Lung (tissue), 12 donors: ENCODE data around the gene PCDHGB2. TPM values are rescaled to one million over a fixed set of nuclear protein-coding genes. Genes with fewer than 3 reads are reported as not detected.

ENCODE experiments used
- ATAC-seq: fragments of 200-7000 bp; cut with Tn5 transposase; one replicate; pipeline ENCODE4 v1.9.1; 2020; ENCODE audit warnings: moderate number of reproducible peaks; ENCODE audit not compliant: insufficient read depth, low FRiP score
- DNase-seq, 3 donors: peaks; one replicate each; pipeline ENCODE4 v3.0.0-alpha.2; 2013 to 2017
- H3K27ac ChIP-seq, 2 donors: one replicate each; pipeline ENCODE4 v1.5.1; 2013; ENCODE audit warnings: mild to moderate bottlenecking in 2 of 2, moderate library complexity in 2 of 2, control low read depth in 1 of 2, inconsistent platforms in 1 of 2, low read depth in 1 of 2, low read length in 1 of 2
- H3K27me3 ChIP-seq, 3 donors: one replicate each; pipeline ENCODE4 v1.5.1; 2013; ENCODE audit warnings: low read length in 2 of 3; ENCODE audit not compliant: control insufficient read depth in 3 of 3, insufficient read depth in 3 of 3
- H3K36me3 ChIP-seq, 4 donors: one replicate each; pipeline ENCODE4 v1.5.1; 2013; ENCODE audit warnings: low read length in 4 of 4, mild to moderate bottlenecking in 1 of 4, moderate library complexity in 1 of 4; ENCODE audit not compliant: control insufficient read depth in 4 of 4, insufficient read depth in 4 of 4
- H3K4me1 ChIP-seq, 5 donors: one replicate each; pipeline ENCODE4 v1.5.1; 2013; ENCODE audit warnings: low read length in 5 of 5, mild to moderate bottlenecking in 2 of 5, moderate library complexity in 1 of 5; ENCODE audit not compliant: control insufficient read depth in 5 of 5, insufficient read depth in 5 of 5
- H3K4me3 ChIP-seq: one replicate; pipeline ENCODE4 v1.5.1; 2013; ENCODE audit warnings: mild to moderate bottlenecking, control low read depth, moderate library complexity
- H3K9ac ChIP-seq, 2 donors: one replicate each; pipeline ENCODE4 v1.5.1; 2013; ENCODE audit warnings: low read length in 2 of 2, control low read depth in 1 of 2; ENCODE audit not compliant: insufficient read depth in 1 of 2
- H3K9me3 ChIP-seq, 4 donors: one replicate each; pipeline ENCODE4 v1.5.1; 2013; ENCODE audit warnings: low read length in 3 of 4, mild to moderate bottlenecking in 1 of 4, moderate library complexity in 1 of 4; ENCODE audit not compliant: control insufficient read depth in 4 of 4, insufficient read depth in 3 of 4
- WGBS, 2 donors: extraction: QIAGEN DNeasy Blood & Tissue Kit; methylation state at CpG; one replicate each; pipeline ENCODE4 v1.1.7; 2013; 5-methylcytosine and 5-hydroxymethylcytosine counted together
- polyA plus RNA-seq, 2 donors: library from polyadenylated mRNA; stranded (reverse); fragments of 200-250 nt; gene quantifications; one replicate each; pipeline ENCODE4 v1.2.1, GENCODE V29; 2013
- total RNA-seq, 2 donors: library from RNA; depleted of rRNA in 1 of 2; stranded (reverse); fragments of >200 nt in 1 of 2; gene quantifications; one replicate each; pipeline ENCODE4 v1.2.1, GENCODE V29; 2014 to 2021
- TF ChIP-seq, protein P1 (sequence below): IDR thresholded peaks from 2 replicates; pipeline ENCODE4 v1.5.1; 2012; ENCODE audit warnings: mild to moderate bottlenecking; ENCODE audit errors: control extremely low read depth, extremely low read depth
- donor health status: control.
- donor health status: control.
- donor health status: Bipolar disorder and iron deficiency.
- donor health status: healthy.
- donor health status: DM: yes; HTN: yes; CAD: no.

The PCDHGB2 gene
- total and polyA plus RNA-seq, 4 donors: 0.28 to 10.1 (median 2.5) TPM

DNA sequence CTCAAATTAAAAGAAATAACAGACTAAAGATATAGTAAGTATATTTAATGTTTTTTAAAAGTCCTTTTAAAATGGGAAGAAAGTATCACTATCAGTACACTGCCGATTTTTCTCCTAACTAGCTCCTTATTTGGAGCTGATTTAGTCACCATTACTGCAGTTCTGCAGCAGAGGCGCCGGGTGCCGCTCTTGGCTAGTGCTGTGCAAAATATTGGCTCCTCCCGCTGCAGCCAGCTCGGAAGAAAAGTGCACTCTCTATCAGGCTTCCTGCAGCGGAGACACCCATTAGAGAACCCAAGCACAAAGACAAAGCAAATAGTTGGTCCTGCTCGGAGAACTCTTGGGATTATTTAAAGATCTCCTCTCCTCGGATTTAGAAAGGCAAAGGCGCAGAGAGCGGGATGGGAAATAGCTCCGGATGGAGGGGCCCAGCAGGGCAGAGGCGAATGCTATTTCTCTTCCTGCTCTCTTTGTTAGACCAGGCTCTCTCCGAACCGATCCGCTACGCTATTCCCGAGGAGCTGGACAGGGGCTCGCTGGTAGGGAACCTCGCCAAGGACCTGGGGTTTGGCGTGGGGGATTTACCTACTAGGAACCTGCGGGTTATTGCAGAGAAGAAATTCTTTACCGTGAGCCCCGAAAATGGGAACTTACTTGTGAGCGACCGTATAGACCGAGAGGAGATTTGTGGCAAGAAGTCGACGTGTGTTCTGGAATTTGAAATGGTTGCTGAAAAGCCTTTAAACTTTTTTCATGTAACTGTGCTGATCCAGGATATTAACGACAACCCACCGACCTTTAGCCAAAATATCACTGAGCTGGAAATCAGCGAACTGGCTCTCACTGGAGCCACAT is 10.4 kb downstream of the PCDHGB2 start, which contains the start of gene PCDHGB3:
Gene PCDHGB3, plus strand, starts transcription at position 249 of the 855 bp plus-strand sequence. Its CDS starts 153 bp downstream, at position 402.
- Histone ChIP-seq H3K9ac (no peak within 1 kb of the TSS), H3K36me3 (peaks cover 0 to 7% (median 0%) of the 10 kb centered on the region in 4 donors), H3K27ac (no peak within 1 kb of the TSS), H3K27me3 (peaks cover 0 to 3% (median 3%) of the 10 kb centered on the region in 3 donors), H3K9me3 (peaks cover 0 to 56% (median 26%) of the 10 kb centered on the region in 4 donors), H3K4me1 (no peaks in the 10 kb centered on the region), H3K4me3 (no peak within 1 kb of the TSS)
- DNase-seq: peak in 2 of 3 donors; percentile 29 to 30
- WGBS, 2 donors: 17 to 19% methylated on average over 32 of the region's 32 CpGs
- TF ChIP-seq, protein P1, sequence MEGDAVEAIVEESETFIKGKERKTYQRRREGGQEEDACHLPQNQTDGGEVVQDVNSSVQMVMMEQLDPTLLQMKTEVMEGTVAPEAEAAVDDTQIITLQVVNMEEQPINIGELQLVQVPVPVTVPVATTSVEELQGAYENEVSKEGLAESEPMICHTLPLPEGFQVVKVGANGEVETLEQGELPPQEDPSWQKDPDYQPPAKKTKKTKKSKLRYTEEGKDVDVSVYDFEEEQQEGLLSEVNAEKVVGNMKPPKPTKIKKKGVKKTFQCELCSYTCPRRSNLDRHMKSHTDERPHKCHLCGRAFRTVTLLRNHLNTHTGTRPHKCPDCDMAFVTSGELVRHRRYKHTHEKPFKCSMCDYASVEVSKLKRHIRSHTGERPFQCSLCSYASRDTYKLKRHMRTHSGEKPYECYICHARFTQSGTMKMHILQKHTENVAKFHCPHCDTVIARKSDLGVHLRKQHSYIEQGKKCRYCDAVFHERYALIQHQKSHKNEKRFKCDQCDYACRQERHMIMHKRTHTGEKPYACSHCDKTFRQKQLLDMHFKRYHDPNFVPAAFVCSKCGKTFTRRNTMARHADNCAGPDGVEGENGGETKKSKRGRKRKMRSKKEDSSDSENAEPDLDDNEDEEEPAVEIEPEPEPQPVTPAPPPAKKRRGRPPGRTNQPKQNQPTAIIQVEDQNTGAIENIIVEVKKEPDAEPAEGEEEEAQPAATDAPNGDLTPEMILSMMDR: no peak
- no peak for ATAC-seq

GRCh38 chr5:141371572-141372475 is 12.0 kb downstream of the PCDHGB2 start:
- Histone ChIP-seq H3K36me3 (peaks cover 0 to 9% (median 0%) of the 10 kb centered on the region in 4 donors), H3K4me3 (no peak overlapping the region), H3K4me1 (no peaks in the 10 kb centered on the region), H3K27me3 (peaks cover 0 to 3% (median 0%) of the 10 kb centered on the region in 3 donors), H3K9ac (no peak overlapping the region), H3K27ac (no peak overlapping the region), H3K9me3 (peaks cover 0 to 55% (median 25%) of the 10 kb centered on the region in 4 donors)
- WGBS, 2 donors: 33% methylated on average over 69 of the region's 69 CpGs
- TF ChIP-seq, protein P1: no peak
- ATAC-seq: no peak
- DNase-seq: no peak

DNA sequence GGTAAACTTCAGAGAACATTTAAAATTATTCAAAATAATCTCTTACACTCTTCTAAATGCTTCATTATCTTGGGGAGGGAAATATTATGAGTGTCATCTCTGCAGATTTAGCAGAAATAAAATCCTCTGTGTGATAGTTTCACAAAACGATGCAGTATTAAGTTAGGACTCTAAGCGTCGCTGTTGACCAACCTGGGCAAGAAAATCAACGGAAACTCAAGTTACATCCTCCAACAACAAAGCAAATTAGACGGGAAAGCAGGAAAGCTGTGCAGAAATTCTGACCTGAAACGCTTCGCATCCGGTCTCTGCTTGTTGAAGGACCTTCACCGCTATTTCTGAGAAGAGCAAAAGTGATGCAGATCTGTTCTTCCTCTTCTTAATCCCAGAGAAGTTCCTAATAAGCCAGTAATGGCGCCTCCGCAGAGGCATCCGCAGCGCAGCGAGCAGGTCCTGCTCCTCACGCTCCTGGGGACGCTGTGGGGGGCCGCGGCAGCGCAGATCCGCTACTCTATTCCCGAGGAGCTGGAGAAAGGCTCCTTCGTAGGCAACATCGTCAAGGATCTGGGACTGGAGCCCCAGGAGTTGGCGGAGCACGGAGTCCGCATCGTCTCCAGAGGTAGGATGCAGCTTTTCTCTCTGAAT is 14.0 kb downstream of the PCDHGB2 start, which contains the start of gene PCDHGA6:
Gene PCDHGA6, plus strand, starts transcription at position 219 of the 645 bp plus-strand sequence. Its CDS starts 193 bp downstream, at position 412.
- DNase-seq (peak in 2 of 3 donors; percentile 33 to 38), ATAC-seq (no peak)
- WGBS, 2 donors: 17 to 19% methylated on average over 27 of the region's 27 CpGs

More for the DNA sequence above, 14.0 kb downstream of the PCDHGB2 start, which contains the start of gene PCDHGA6:
- Histone ChIP-seq H3K36me3 (peaks cover 0 to 9% (median 0%) of the 10 kb centered on the region in 4 donors), H3K4me3 (peak within 1 kb of the TSS; percentile 5), H3K4me1 (no peaks in the 10 kb centered on the region), H3K27me3 (peaks cover 0 to 3% (median 0%) of the 10 kb centered on the region in 3 donors), H3K9ac (no peak within 1 kb of the TSS), H3K9me3 (peaks cover 3 to 62% (median 31%) of the 10 kb centered on the region in 4 donors), H3K27ac (no peak within 1 kb of the TSS)
- TF ChIP-seq, protein P1: no peak
